ENCODE measurements around the gene GCC2.
"Not testable (repeated sequence)": the region's sequence is repeated elsewhere in the genome, so short reads cannot be mapped to it uniquely, and the experiment has no call there.

Gene GCC2

DNA sequence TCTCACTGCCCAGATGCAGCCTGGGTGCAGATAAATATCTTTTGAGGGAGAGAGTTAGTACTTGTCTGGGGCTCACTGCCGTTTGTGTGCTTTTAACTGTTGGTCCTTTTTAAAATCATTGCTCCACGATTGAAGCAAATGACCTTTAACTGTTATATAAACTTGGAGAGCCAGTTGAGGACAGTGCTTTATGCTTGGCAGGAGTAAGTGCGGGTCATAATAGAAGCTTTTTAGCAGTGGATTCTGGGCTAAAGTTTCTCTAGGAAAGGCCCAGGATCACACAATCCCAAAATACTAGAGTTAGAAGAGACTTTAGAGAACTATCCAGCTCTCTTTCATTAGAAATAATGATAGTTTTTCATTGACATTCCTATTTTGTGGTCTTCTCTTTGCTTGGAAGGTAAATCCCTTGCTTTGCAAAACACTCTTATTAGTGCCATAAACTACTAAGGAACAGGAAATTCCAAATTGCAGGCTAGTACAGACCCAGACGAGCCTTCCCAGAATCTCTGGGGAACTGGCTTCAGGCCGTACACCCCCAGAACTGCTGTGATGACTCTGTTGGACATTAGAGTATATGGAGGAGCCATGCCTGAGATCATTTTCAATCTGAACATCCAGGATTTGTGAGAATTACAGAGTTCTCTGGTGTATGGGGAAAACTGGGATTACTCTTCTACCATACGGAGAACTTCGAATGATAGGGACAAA is 104.4 kb downstream of the GCC2 start:
- no peak for TF ChIP-seq CTCF (IDR thresholded peaks at IDR 0.05; ENCODE audit: low read depth, low read length, missing control alignments)
- DNase-seq (ENCODE audit: extremely low read depth, low read depth) = no peak
- H3K4me3 ChIP-seq (replicated peaks; ENCODE audit: low read depth, low read length) = no peak overlapping the region

DNA sequence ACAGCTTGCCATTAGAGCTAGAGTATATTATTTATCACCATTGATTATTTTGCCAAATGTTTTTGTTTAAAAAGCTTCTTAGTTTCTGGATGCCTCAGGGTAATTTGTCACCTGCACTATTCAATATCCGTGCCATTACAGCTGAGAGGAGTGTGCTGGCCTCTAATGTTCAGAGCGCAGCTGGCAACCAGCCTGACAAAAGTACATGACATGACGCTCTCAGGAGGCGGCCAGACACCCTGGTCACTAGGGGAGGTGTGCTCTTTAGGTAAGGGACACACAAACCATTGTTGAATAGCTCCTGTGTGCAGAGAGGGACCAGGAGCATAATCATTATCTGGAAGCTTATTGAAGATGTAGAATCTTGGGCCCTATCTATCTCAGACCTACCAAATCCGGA is 105.5 kb downstream of the GCC2 start:
- H3K4me3 ChIP-seq (replicated peaks; ENCODE audit: low read depth, low read length) = no peak overlapping the region
- no peak for DNase-seq (ENCODE audit: extremely low read depth, low read depth)
- no peak for TF ChIP-seq CTCF (IDR thresholded peaks at IDR 0.05; ENCODE audit: low read depth, low read length, missing control alignments)

GRCh38 chr2:108555572-108555971 is 106.6 kb downstream of the GCC2 start:
- no peak for TF ChIP-seq CTCF (IDR thresholded peaks at IDR 0.05; ENCODE audit: low read depth, low read length, missing control alignments)
- DNase-seq (ENCODE audit: extremely low read depth, low read depth) = no peak
- no peak overlapping the region for H3K4me3 ChIP-seq (replicated peaks; ENCODE audit: low read depth, low read length)

DNA sequence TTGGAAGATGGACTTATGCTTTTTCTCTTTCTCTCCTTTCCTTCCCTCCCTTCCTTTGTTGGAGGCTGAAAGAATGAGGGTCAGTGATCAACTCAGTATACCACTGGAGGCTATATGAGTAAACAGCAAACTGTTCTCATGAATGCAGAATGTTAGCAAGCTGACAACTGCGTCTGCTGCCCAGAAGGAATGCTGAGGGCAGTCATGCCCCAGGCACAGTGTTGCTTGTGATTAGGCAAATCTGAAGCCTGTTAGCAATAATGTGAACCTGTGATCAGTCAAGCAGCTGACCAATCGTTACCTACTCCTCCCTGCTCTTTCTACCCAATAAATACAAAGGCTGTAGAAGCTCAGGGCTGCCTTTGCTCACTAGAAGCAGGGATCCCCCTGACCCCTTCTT is 107.6 kb downstream of the GCC2 start:
- H3K4me3 ChIP-seq (replicated peaks; ENCODE audit: low read depth, low read length); DNase-seq (ENCODE audit: extremely low read depth, low read depth): not testable (repeated sequence)

All from HFF-Myc (cell line).